K562 (cell line): ENCODE data around the gene B4GALNT2. TPM values are rescaled to one million over a fixed set of nuclear protein-coding genes. Genes with fewer than 3 reads are reported as not detected.

Source experiments
- ATAC-seq: fragments of 200-7000 bp; cut with Tn5 transposase; 3 replicates; pipeline ENCODE4 v1.9.1; 2020; ENCODE audit warnings: moderate library complexity
- BruUV-seq: library from RNA; stranded (reverse); fragments of 400-500 nt; replicated peaks from 2 replicates; lab custom pipeline; 2021; lab: Mats Ljungman, UMichigan
- CTCF ChIA-PET: fragments of 300-600 bp; formaldehyde crosslinking; extraction: SDS; loops from one replicate; lab custom pipeline; 2021; ENCODE audit warnings: low intra/inter-chr PET ratio; lab: Yijun Ruan, JAX
- POLR2A ChIA-PET: fragments of 300-600, 350-650 bp; sonication (Branson Sonifier 250); formaldehyde crosslinking; extraction: SDS; loops from one replicate; lab custom pipeline; 2021; ENCODE audit warnings: antibody characterized with exemption, inconsistent platforms; lab: Yijun Ruan, JAX
- DNase-seq, 4 experiments: peaks; one replicate each; pipeline versions ENCODE4 v3.0.0 to v3.0.0-alpha.2; 2011 to 2018; ENCODE audit warnings: low spot score in 3 of 4, mixed read lengths in 3 of 4; ENCODE audit errors: extremely low read depth in 1 of 4
- FAIRE-seq: peaks from 2 replicates; lab custom pipeline; 2011; peaks lifted over from hg19 to GRCh38; lab: Jason Lieb, UNC
- H2AFZ ChIP-seq: 2 replicates; pipeline ENCODE4 v1.6.0; 2011; ENCODE audit warnings: low read depth, low read length, control low read depth, inconsistent platforms
- H3K27ac ChIP-seq: fragments of 200-600 bp; 3 replicates; pipeline ENCODE4 v1.8.0; 2011; ENCODE audit warnings: low read depth, mild to moderate bottlenecking, control low read depth, inconsistent platforms, low read length, moderate library complexity, mixed read lengths; ENCODE audit errors: extremely low read depth
- H3K27me3 ChIP-seq, 2 experiments: fragments of 300-600 bp in 1 of 2; 2 replicates in 1 of 2; 3 replicates in 1 of 2; pipeline versions ENCODE4 v1.6.0 to v1.8.0; 2011; ENCODE audit warnings: inconsistent platforms in 2 of 2, low read length in 2 of 2, mild to moderate bottlenecking in 1 of 2, mixed read lengths in 1 of 2, moderate library complexity in 1 of 2; ENCODE audit not compliant: control insufficient read depth in 2 of 2, insufficient read depth in 2 of 2
- H3K36me3 ChIP-seq: fragments of 300-600 bp; 3 replicates; pipeline ENCODE4 v1.8.0; 2011; ENCODE audit warnings: mild to moderate bottlenecking, low read length, inconsistent platforms; ENCODE audit not compliant: control insufficient read depth, insufficient read depth
- H3K4me1 ChIP-seq, 2 experiments: fragments of 200-600 bp in 1 of 2; replicated peaks in 1 of 2; 2 replicates in 1 of 2; 3 replicates in 1 of 2; pipeline versions ENCODE4 v1.5.1 to v1.8.0; 2011; ENCODE audit warnings: inconsistent platforms in 2 of 2, low read length in 2 of 2, mild to moderate bottlenecking in 1 of 2, mixed read lengths in 1 of 2, moderate library complexity in 1 of 2; ENCODE audit not compliant: control insufficient read depth in 2 of 2, insufficient read depth in 2 of 2
- H3K4me2 ChIP-seq: 2 replicates; pipeline ENCODE4 v1.6.1; 2011; ENCODE audit warnings: low read length, control low read depth, inconsistent platforms, mixed read lengths; ENCODE audit not compliant: insufficient read depth
- H3K4me3 ChIP-seq: fragments of 200-600 bp; sonication (generic), shearing (Covaris generic); 2 replicates; pipeline ENCODE4 v1.5.1; 2016; ENCODE audit warnings: control low read depth, inconsistent platforms
- H3K79me2 ChIP-seq: fragments of 200-600 bp; 3 replicates; pipeline ENCODE4 v1.8.0; 2011; ENCODE audit warnings: low read length, inconsistent platforms; ENCODE audit not compliant: control insufficient read depth, insufficient read depth
- H3K9ac ChIP-seq, 2 experiments: 2 replicates each; pipeline versions ENCODE4 v1.6.0 to v1.6.1; 2011; ENCODE audit warnings: low read depth in 2 of 2, low read length in 2 of 2, control low read depth in 1 of 2, inconsistent platforms in 1 of 2, mild to moderate bottlenecking in 1 of 2, mixed read lengths in 1 of 2; ENCODE audit not compliant: insufficient read depth in 1 of 2
- H3K9me1 ChIP-seq: one replicate; pipeline ENCODE4 v1.6.0; 2011; ENCODE audit warnings: inconsistent platforms, mild to moderate bottlenecking, low read length, moderate library complexity; ENCODE audit not compliant: control insufficient read depth, insufficient read depth
- H3K9me3 ChIP-seq: replicated peaks from 2 replicates; pipeline ENCODE4 v1.5.1; 2011; ENCODE audit warnings: low read depth, low read length, inconsistent platforms; ENCODE audit not compliant: control insufficient read depth, insufficient read depth
- H4K20me1 ChIP-seq: replicated peaks from 2 replicates; pipeline ENCODE4 v1.6.1; 2011; ENCODE audit warnings: low read length, inconsistent platforms, mixed read lengths; ENCODE audit not compliant: control insufficient read depth, insufficient read depth
- BRD9 ChIP-seq: fragments of 450-650 bp; IDR thresholded peaks from 2 replicates; pipeline ENCODE4 v1.6.1; 2018; ENCODE audit warnings: low read depth; ENCODE audit not compliant: partially characterized antibody
- EGR1 ChIP-seq: fragments of 450-650 bp; conservative IDR thresholded peaks from 2 replicates; pipeline ENCODE4 v1.6.1; 2017; ENCODE audit warnings: mild to moderate bottlenecking
- RCOR1 ChIP-seq, 2 experiments: IDR thresholded peaks; 2 replicates each; pipeline ENCODE4 v1.6.1; 2012; ENCODE audit warnings: low read depth in 2 of 2, low read length in 2 of 2, borderline replicate concordance in 1 of 2, improper control_type of control experiment in 1 of 2
- ZNF586 ChIP-seq: fragments of 450-650 bp; formaldehyde crosslinking; conservative IDR thresholded peaks from 2 replicates; pipeline ENCODE4 v1.4.0; 2020; ENCODE audit warnings: mild to moderate bottlenecking, moderate library complexity
- WGBS: fragments of 100-300 bp; shearing (Covaris generic); methylation state at CpG from one replicate; pipeline ENCODE4 v1.1.6; 2016; ENCODE audit warnings: low coverage, mixed read lengths; ENCODE audit not compliant: insufficient coverage; ENCODE audit errors: missing lambda C conversion rate; 5-methylcytosine and 5-hydroxymethylcytosine counted together
- in situ Hi-C: fragments of 300-500 bp; cut with MboI; formaldehyde crosslinking; loops from 4 replicates; pipeline ENCODE4 v1.15.0; 2018; ENCODE audit warnings: inconsistent platforms, mixed read lengths
- intact Hi-C: fragments of 100-400 bp; cut with micrococcal nuclease; formaldehyde crosslinking; loops from 2 replicates; pipeline ENCODE4 v1.14.2; 2022
- polyA plus RNA-seq, 8 experiments: library from polyadenylated mRNA; depleted of rRNA in 4 of 8; stranded (reverse) in 5 of 8; unstranded in 3 of 8; fragments of >200 nt; fragmentation: Nextera tagmentation in 2 of 8; fragmentation: Illumina TruSeq in 1 of 8; extraction: Ambion mirVana in 2 of 8; extraction: Trizol in 1 of 8; gene quantifications; 2 replicates each; pipeline versions ENCODE4 v1.2.1 to v1.2.3, GENCODE V29; 2011 to 2014; ENCODE audit warnings: inconsistent platforms in 1 of 8, missing spikeins in 1 of 8
- total RNA-seq, 7 experiments: library from RNA; depleted of rRNA in 6 of 7; stranded (reverse); fragments of >200 nt in 6 of 7; fragmentation: Illumina TruSeq in 2 of 7; extraction: Trizol in 2 of 7; gene quantifications; 2 replicates each; pipeline versions ENCODE4 v1.2.1 to v1.2.3, GENCODE V29; 2011 to 2021; ENCODE audit warnings: low replicate concordance in 1 of 7

The B4GALNT2 gene
- total and polyA plus RNA-seq, 9 of the 15 experiments (the other 6 are each of a cell fraction or from before 2014, with no cell fraction given): not detected

- 1% methylated on average over 11 of the region's 11 CpGs for WGBS
- H3K27me3 ChIP-seq: peaks cover 7 to 53% of the 10 kb centered on the region in 2 experiments; a peak in 3 of 5 replicates
- no peak overlapping the region for H3K4me2 ChIP-seq
- intact Hi-C loops: no loop called here
- H3K9me1 ChIP-seq: no peaks in the 10 kb centered on the region
- H3K4me1 ChIP-seq: peaks cover 6 to 22% of the 10 kb centered on the region in 2 experiments; a peak in 4 of 5 replicates
- BruUV-seq: no TSS peak
- H4K20me1 ChIP-seq: no peaks in the 10 kb centered on the region
- H3K9ac ChIP-seq: peak overlapping the region in 1 of 2 experiments; percentile 41; a peak in 1 of 4 replicates
- ATAC-seq: peak; percentile 53
- peak in 1 of 4 experiments; percentile 35 for DNase-seq
- H3K36me3 ChIP-seq: no peaks in the 10 kb centered on the region
- no peaks in the 10 kb centered on the region for H3K9me3 ChIP-seq
- H3K79me2 ChIP-seq: no peaks in the 10 kb centered on the region
- no peak overlapping the region for H3K27ac ChIP-seq
- ChIA-PET POLR2A (interaction anchor here (0.6 to 1.1 kb wide), 2 partner anchors 9 to 14 kb away, joined by 3 to 5 read pairs; no protein-coding TSS in a partner anchor), CTCF (no interaction called here)
- no peak overlapping the region for H2AFZ ChIP-seq
- no peak for FAIRE-seq
- H3K4me3 ChIP-seq: no peak overlapping the region
- in situ Hi-C loops: no loop called here
- TF ChIP-seq BRD9 (no peak), RCOR1 (IDR thresholded peaks at IDR 0.05; ENCODE audit: borderline replicate concordance in 1 of 2, low read depth in 2 of 2, low read length in 2 of 2) (0 out of 4 replicates have a peak, but pooled peaks of 1 of the 2 experiments have one; percentile 39), EGR1 (0 out of 2 replicates have a peak, but pooled peaks have one; percentile 10), ZNF586 (CRISPR knock-in tag) (no peak)
Measured at GRCh38 chr17:49216953-49217650, 84.5 kb downstream of the B4GALNT2 start.
